ENCODE measurements around the gene MRAP2. TPM values are rescaled to one million over a fixed set of nuclear protein-coding genes. Genes with fewer than 3 reads are reported as not detected.
"Not testable (repeated sequence)": the region's sequence is repeated elsewhere in the genome, so short reads cannot be mapped to it uniquely, and the experiment has no call there.

The MRAP2 gene
- total RNA-seq, 2 experiments from 2014 or later, result not detected

DNA sequence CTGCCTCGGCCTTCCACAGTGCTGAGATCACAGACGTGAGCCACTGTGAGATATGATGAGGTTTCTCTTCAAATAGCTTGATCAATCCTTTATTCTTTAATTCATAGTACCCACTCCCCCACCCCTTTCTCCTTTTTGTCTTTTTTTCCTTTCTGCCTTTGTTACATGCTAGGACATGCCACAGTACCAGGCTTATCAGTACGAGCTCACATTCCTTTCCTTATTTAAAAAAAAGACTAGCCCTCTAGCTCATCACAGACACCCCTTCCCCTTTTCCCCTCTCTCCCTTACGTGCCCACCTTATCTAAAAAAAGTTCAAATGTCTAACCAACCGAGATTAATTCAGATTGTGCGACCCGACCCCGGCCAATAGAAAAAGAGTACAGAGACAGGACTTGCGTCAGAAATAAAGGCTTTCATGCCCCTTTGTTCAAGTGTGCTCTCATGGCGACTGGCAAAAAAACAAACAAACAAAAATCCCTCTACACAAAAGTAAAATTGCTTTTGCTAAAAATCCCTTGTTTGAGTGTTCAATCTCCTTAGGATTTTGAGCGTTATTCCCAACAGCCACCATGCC, 49.2 kb downstream of the MRAP2 start:
- Mint-ChIP-seq H3K36me3 (no peaks in the 10 kb centered on the region), H3K27me3 (peaks cover 3% of the 10 kb centered on the region), H3K27ac (no peak overlapping the region), H3K4me3 (no peak overlapping the region), H3K4me1 (no peaks in the 10 kb centered on the region), H3K9me3 (no peaks in the 10 kb centered on the region)
- DNase-seq, result no peak

DNA sequence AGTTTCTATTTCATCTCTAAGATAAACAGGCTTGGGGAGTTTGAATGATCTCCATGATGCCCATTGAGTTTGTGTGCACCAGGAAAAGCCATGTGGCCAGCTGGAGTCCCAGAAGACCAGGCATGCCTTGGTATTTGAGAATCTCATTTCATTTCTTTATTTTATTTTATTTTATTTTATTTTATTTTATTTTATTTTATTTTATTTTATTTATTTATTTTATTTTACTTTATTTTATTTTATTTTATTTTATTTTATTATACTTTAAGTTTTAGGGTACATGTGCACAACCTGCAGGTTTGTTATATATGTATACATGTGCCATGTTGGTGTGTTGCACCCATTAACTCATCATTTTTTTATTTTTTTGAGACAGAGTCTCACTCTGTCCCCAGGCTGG, 51.1 kb downstream of the MRAP2 start:
- H3K36me3 Mint-ChIP-seq, H3K9me3 Mint-ChIP-seq, H3K4me3 Mint-ChIP-seq, H3K27ac Mint-ChIP-seq, H3K4me1 Mint-ChIP-seq, DNase-seq, H3K27me3 Mint-ChIP-seq: not testable (repeated sequence)

DNA sequence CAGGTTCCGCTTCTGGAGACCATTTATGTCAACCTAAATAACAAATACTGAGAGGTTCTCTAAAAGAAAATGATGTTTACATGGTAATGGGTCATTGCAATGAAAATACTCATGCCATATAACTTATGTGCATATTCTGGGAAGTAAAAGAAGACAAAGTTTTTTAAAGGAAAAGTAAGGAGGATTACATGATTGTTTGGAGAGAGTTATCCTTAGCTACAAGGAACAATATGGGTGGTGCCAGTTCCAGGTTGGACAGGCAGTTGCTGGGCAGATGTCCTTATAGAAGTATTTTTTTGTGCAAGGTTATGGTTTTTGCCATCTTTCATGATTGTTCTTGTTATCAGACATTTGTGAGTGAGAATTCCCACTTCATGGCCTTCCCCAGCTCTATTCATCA, 52.5 kb downstream of the MRAP2 start:
- no peak for DNase-seq
- H3K27me3 Mint-ChIP-seq, result no peaks in the 10 kb centered on the region
- H3K27ac Mint-ChIP-seq, result no peak overlapping the region
- H3K4me1 Mint-ChIP-seq, result no peaks in the 10 kb centered on the region
- no peak overlapping the region for H3K4me3 Mint-ChIP-seq
- no peaks in the 10 kb centered on the region for H3K9me3 Mint-ChIP-seq
- H3K36me3 Mint-ChIP-seq, result no peaks in the 10 kb centered on the region

GRCh38 chr6:84086545-84087429, 53.2 kb downstream of the MRAP2 start:
- H3K4me1 Mint-ChIP-seq, result no peaks in the 10 kb centered on the region

DNA sequence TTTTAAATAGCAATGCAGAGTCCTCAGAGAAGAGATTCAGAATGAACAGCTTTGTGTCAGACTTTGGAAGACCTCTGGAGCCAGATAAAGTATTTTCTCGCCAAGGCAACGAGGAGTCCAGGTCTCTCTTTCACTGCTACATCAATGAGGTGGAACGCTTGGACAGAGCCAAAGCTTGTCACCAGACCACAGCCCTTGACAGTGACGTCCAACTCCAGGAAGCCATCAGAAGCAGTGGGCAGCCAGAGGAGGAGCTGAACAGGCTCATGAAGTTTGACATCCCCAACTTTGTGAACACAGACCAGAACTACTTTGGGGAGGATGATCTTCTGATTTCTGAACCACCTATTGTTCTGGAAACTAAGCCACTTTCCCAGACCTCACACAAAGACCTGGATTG, 55.5 kb downstream of the MRAP2 start:
- Mint-ChIP-seq H3K27ac (no peak overlapping the region), H3K27me3 (peaks cover 6% of the 10 kb centered on the region), H3K36me3 (no peaks in the 10 kb centered on the region), H3K9me3 (no peaks in the 10 kb centered on the region), H3K4me3 (no peak overlapping the region), H3K4me1 (peaks cover 5% of the 10 kb centered on the region)
- DNase-seq, result no peak

More at GRCh38 chr6:84086545-84087429, 53.2 kb downstream of the MRAP2 start:
- H3K36me3 Mint-ChIP-seq, result no peaks in the 10 kb centered on the region
- H3K27ac Mint-ChIP-seq, result no peak overlapping the region
- DNase-seq, result no peak
- peaks cover 1% of the 10 kb centered on the region for H3K27me3 Mint-ChIP-seq
- H3K9me3 Mint-ChIP-seq, result no peaks in the 10 kb centered on the region
- no peak overlapping the region for H3K4me3 Mint-ChIP-seq

DNA sequence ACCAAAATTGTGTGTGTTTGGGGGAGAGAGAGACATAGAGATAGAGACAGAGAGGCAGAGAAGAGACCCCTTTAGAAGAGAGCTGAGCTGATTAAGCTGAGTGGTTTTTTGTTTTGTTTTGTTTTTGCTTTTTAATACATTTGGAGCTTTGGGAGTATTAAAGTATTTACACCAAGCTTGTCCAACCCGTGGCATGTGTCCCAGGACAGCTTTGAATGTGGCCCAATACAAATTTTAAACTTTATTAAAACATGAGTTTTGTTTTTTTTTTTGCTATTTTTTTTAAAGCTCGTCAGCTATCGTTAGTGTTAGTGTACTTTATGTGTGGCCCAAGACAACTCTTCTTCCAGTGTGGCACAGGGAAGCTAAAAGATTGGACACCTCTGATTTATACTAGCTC, 56.0 kb downstream of the MRAP2 start:
- Mint-ChIP-seq H3K9me3 (no peaks in the 10 kb centered on the region), H3K4me3 (no peak overlapping the region), H3K36me3 (no peaks in the 10 kb centered on the region), H3K27ac (no peak overlapping the region), H3K27me3 (peaks cover 11% of the 10 kb centered on the region), H3K4me1 (peaks cover 5% of the 10 kb centered on the region)
- no peak for DNase-seq

DNA sequence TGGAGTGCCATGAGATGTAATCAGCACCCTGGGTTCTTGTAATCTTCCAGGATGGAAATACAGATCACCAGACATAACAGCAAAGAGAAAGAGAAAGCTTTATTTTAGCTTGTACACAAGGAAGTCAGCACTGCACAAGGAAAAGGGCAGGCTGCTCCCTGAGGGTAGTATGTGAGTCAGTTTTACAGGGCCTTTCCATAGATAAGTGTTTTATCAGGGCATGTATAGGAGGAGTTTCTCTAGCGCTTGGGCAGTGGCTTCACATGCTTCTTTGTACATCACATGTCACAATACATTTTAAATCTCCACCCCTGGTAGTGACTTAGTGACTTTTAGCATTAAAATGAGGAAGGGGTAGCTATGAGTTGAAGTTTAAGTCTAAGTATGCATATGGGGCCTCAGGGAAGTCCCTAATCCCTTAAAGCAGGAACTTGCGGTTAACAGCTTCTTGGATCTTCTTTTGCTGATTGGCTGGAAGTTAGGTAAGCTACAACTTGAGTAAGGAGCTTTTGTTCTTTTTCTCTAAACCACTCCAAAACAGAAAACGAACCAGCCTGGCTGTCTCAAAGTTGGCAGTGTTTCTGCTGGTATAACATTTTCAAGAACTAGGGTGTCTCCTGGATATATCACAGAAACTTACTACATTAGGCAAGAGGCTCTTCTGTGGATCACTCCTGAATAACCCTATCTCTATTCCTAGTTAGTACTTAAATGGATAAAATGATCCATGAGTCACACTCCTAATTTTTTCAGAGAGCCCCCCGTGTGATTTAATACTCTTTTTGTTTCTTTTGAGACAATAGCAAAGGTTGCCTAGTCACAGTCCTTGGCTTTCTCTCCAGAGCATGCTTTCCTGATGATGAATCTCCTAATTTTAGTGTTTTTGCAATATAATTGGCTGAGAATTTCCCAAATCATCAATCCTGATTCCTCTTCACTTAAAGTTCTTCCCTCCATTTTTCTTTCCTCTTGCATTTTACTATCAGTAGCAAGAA, 60.2 kb downstream of the MRAP2 start:
- peaks cover 5% of the 10 kb centered on the region for H3K4me1 Mint-ChIP-seq
- no peaks in the 10 kb centered on the region for H3K36me3 Mint-ChIP-seq
- no peaks in the 10 kb centered on the region for H3K9me3 Mint-ChIP-seq
- no peak overlapping the region for H3K27ac Mint-ChIP-seq
- H3K4me3 Mint-ChIP-seq, result no peak overlapping the region
- peaks cover 12% of the 10 kb centered on the region for H3K27me3 Mint-ChIP-seq
- DNase-seq, result no peak

GRCh38 chr6:84095156-84095555, 61.6 kb downstream of the MRAP2 start:
- DNase-seq, result no peak
- no peak overlapping the region for H3K4me3 Mint-ChIP-seq
- H3K36me3 Mint-ChIP-seq, result no peaks in the 10 kb centered on the region
- H3K4me1 Mint-ChIP-seq, result peaks cover 5% of the 10 kb centered on the region
- no peak overlapping the region for H3K27ac Mint-ChIP-seq
- H3K9me3 Mint-ChIP-seq, result no peaks in the 10 kb centered on the region
- peaks cover 12% of the 10 kb centered on the region for H3K27me3 Mint-ChIP-seq

DNA sequence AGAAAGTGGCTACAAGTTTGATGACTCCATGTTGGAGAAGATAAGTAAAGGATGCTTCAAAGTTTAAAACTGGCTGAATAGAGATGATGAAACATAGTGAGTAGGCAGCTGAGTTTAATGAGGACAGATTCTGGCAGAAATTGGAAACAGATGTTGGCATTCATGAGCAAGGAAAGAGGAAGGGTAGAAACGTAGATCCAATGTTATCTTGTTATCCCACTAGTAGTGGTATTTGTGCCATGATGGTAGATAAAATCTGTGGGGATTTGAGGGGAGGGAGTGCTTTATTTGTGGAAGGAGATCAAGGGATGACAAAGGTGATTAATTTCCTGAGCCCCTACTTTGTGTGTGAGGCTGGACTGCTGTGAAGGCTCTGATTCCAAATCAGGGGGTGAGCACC, 69.5 kb downstream of the MRAP2 start:
- H3K9me3 Mint-ChIP-seq, result peaks cover 2% of the 10 kb centered on the region
- DNase-seq, result no peak
- H3K27me3 Mint-ChIP-seq, result no peaks in the 10 kb centered on the region
- no peak overlapping the region for H3K27ac Mint-ChIP-seq
- no peaks in the 10 kb centered on the region for H3K4me1 Mint-ChIP-seq
- no peaks in the 10 kb centered on the region for H3K36me3 Mint-ChIP-seq
- H3K4me3 Mint-ChIP-seq, result no peak overlapping the region

DNA sequence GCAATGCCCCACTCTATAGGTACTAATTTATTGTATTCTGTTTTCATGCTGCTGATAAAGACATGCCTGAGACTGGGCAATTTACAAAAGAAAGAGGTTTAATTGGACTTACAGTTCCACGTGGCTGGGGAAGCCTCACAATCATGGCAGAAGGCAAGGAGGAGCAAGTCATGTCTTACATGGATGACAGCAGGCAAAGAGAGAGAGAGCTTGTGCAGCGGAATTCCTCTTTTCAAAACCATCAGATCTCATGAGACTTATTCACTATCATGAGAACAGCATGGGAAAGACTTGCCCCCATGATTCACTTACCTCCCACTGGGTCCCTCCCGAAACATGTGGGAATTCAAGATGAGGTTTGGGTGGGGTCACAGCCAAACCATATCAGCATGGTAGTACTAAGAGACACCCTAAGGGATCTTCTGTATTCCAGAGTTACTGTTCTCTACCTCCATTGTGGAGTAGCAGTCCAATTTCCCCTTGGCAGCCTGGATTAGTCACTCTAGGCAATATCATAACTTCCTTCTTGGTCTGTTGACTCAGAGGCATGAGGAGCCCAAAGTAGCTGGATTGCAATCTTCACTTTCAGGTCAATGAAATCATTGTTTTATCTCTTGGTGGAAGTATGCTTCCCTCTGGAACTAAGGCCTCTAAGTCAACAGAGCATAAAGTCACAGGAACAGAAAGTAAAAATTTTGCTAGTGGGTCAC, 71.8 kb downstream of the MRAP2 start:
- not testable (repeated sequence) for H3K27ac Mint-ChIP-seq, H3K9me3 Mint-ChIP-seq, H3K27me3 Mint-ChIP-seq, H3K4me3 Mint-ChIP-seq, H3K4me1 Mint-ChIP-seq, H3K36me3 Mint-ChIP-seq, DNase-seq

DNA sequence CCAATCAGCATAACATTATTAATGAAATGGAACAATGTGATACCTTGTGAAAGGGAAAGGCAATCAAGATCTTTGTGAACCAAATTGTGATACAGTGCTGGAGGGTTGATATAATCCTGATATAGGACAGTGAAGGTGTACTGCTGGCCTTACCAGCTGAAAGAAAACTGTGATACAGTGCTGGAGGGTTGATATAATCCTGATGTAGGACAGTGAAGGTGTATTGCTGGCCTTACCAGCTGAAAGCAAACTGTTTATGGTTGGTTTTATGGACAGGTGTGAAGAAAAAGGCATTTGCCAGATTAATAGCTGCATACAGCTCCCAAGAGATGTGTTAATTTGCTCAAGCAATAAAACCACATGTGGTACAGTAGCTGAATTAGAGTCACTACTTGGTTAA, 73.9 kb downstream of the MRAP2 start:
- H3K36me3 Mint-ChIP-seq, result no peaks in the 10 kb centered on the region
- H3K9me3 Mint-ChIP-seq, result peaks cover 4% of the 10 kb centered on the region
- no peak for DNase-seq
- H3K4me3 Mint-ChIP-seq, result no peak overlapping the region
- H3K27me3 Mint-ChIP-seq, result no peaks in the 10 kb centered on the region
- H3K4me1 Mint-ChIP-seq, result no peaks in the 10 kb centered on the region
- H3K27ac Mint-ChIP-seq, result no peak overlapping the region

GRCh38 chr6:84111351-84111750, 77.8 kb downstream of the MRAP2 start:
- not testable (repeated sequence) for DNase-seq, H3K36me3 Mint-ChIP-seq, H3K4me1 Mint-ChIP-seq, H3K4me3 Mint-ChIP-seq, H3K27ac Mint-ChIP-seq
- H3K9me3 Mint-ChIP-seq, result peaks cover 11% of the 10 kb centered on the region
- peaks cover 23% of the 10 kb centered on the region for H3K27me3 Mint-ChIP-seq

DNA sequence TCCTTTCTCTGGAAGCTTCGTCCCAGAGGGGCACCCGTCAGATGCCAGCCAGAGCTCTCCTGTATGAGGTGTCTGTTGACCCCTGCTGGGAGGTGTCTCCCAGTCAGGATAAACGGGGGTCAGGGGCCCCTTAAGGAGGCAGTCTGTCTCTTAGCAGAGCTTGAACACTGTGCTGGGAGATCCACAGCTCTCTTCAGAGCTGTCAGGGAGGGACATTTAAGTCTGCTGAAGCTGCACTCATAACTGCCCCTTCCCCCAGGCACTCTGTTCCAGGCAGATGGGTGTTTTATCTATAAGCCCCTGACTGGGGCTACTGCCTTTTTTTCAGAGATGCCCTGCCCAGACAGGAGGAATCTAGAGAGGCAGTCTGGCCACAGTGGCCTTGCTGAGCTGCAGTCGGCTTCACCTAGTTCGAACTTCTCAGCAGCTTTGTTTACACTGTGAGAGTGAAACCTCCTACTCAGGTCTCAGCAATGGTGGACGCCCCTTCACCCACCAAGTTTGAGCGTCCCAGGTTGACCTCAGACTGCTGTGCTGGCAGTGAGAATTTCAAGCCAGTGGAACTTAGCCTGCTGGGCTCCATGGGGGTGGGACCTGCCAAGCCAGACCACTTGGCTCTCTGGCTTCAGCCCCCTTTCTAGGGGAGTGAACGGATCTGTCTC, 81.5 kb downstream of the MRAP2 start:
- H3K9me3 Mint-ChIP-seq, result peaks cover 14% of the 10 kb centered on the region
- H3K36me3 Mint-ChIP-seq, H3K27ac Mint-ChIP-seq, H3K4me3 Mint-ChIP-seq, DNase-seq, H3K4me1 Mint-ChIP-seq: not testable (repeated sequence)
- H3K27me3 Mint-ChIP-seq, result peaks cover 28% of the 10 kb centered on the region

DNA sequence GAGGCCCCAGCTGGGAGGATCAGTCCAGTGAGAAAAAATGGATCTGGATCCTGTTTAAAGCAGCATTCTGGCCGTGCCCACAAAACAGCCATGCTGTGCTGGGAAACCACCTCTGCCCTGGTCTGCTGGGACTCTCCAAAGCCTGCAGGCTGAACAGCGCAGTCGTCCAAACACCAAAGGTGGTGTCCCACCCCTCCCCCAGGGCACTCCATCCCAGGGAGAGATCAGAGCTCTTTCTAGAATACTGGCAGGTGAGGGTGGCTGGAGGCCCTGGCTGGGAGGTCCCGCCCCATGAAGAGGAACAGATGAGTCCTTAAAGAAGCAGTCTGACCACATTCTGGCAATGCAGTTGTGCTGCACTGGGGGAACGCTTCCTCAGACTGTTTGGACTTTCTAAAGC, 84.6 kb downstream of the MRAP2 start:
- Mint-ChIP-seq H3K9me3 (peaks cover 13% of the 10 kb centered on the region), H3K4me3 (no peak overlapping the region), H3K27me3 (peaks cover 22% of the 10 kb centered on the region), H3K4me1 (no peaks in the 10 kb centered on the region), H3K27ac (no peak overlapping the region), H3K36me3 (peaks cover 17% of the 10 kb centered on the region)
- no peak for DNase-seq
